Activated CD8-positive, alpha-beta T cell treated with anti-CD3 and anti-CD28 coated beads, Interleukin-2, amount 10 ng/mL, durations not matched to agents 7 days and 5 days (primary cell): ENCODE measurements around the gene ZNF711. TPM values are rescaled to one million over a fixed set of nuclear protein-coding genes. Genes with fewer than 3 reads are reported as not detected.
A peak's percentile ranks its signal among the peaks of the same experiment; 100 is the strongest.
"Not testable (repeated sequence)": the region's sequence is repeated elsewhere in the genome, so short reads cannot be mapped to it uniquely, and the experiment has no call there.

ENCODE experiments used
- ATAC-seq: fragments of 150-1000 bp; cut with Tn5 transposase; one replicate; pipeline ENCODE4 v1.10.0; 2021; ENCODE audit warnings: moderate library complexity
- CTCF ChIA-PET: fragments of 350-600 bp; sonication (Branson Sonifier 250); formaldehyde crosslinking; loops from one replicate; lab custom pipeline; 2021; ENCODE audit warnings: antibody characterized with exemption; lab: Charles Lee
- POLR2A ChIA-PET: fragments of 350-600 bp; sonication (Branson Sonifier 250); formaldehyde crosslinking; loops from one replicate; lab custom pipeline; 2021; ENCODE audit warnings: antibody characterized with exemption; lab: Charles Lee
- DNase-seq: peaks from one replicate; pipeline ENCODE4 v3.0.0-alpha.2; 2020
- H3K27ac Mint-ChIP-seq: one replicate; pipeline ENCODE4 v1.8.0; 2021; ENCODE audit warnings: mild to moderate bottlenecking, mixed read lengths
- H3K27me3 Mint-ChIP-seq: one replicate; pipeline ENCODE4 v1.8.0; 2021; ENCODE audit warnings: low read depth, mixed read lengths
- H3K36me3 Mint-ChIP-seq: one replicate; pipeline ENCODE4 v1.8.0; 2021; ENCODE audit warnings: low read depth, mixed read lengths
- H3K4me1 Mint-ChIP-seq: one replicate; pipeline ENCODE4 v1.8.0; 2021; ENCODE audit warnings: low read depth, mixed read lengths
- H3K4me3 Mint-ChIP-seq: one replicate; pipeline ENCODE4 v1.8.0; 2021; ENCODE audit warnings: mild to moderate bottlenecking, mixed read lengths
- H3K9me3 Mint-ChIP-seq: one replicate; pipeline ENCODE4 v1.8.0; 2022; ENCODE audit warnings: mixed read lengths; ENCODE audit not compliant: insufficient read depth
- total RNA-seq, 2 experiments: library from RNA; stranded (reverse); gene quantifications; one replicate each; pipeline ENCODE4 v1.2.3, GENCODE V29; 2021

Gene ZNF711
- under 1 TPM; 0.10 to 0.11 TPM for total RNA-seq

DNA sequence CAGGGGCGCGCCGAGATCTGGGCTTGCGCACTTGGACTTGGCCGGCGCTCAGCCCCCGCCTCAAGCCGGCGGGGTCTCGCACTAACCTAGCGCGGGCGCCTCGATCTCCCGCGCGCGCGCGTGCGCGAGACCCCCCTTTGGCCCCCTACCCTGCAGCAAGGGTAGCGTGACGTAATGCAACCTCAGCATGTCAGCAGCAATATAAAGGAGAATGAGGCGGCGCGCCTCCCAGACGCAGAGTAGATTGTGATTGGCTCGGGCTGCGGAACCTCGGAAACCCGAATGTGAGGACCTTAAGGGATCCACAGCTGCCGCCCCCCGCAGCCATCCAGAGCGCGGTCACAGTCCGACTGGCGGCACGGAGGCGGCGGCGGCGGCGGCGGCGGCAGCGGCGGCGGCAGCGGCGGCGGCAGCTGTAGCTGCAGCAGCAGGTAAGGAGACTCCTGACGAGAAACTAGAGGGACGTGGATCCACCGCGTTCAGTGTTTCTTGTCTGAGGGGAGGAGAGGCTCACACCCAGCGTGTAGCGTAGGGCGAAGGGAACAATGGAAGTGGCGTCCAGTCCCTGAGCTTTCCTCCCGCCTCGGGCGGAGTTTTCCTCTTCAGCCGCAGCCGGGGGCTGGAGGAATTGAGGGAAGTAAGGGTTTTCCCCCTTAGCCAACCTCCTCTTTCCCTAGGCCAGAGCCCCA lies at the start of gene ZNF711, which contains the start of gene SATL1:
TSS of gene ZNF711 (plus strand) at position 231 of the 689 bp plus-strand sequence. CDS start 3,582 bp downstream, outside the sequence.
TSS of gene SATL1 (minus strand) at position 19 of the 689 bp plus-strand sequence. CDS start 134,811 bp downstream, outside the sequence.
- POLR2A ChIA-PET, result no interaction called here
- Mint-ChIP-seq H3K36me3 (no peaks in the 10 kb centered on the region), H3K9me3 (no peaks in the 10 kb centered on the region), H3K27me3 (peaks cover 24% of the 10 kb centered on the region), H3K4me1 (peaks cover 10% of the 10 kb centered on the region), H3K4me3 (peak within 1 kb of the TSS; percentile 76), H3K27ac (peak within 1 kb of the TSS; percentile 19)
- CTCF ChIA-PET, result no interaction called here
- ATAC-seq (peak; percentile 57), DNase-seq (peak; percentile 21)

DNA sequence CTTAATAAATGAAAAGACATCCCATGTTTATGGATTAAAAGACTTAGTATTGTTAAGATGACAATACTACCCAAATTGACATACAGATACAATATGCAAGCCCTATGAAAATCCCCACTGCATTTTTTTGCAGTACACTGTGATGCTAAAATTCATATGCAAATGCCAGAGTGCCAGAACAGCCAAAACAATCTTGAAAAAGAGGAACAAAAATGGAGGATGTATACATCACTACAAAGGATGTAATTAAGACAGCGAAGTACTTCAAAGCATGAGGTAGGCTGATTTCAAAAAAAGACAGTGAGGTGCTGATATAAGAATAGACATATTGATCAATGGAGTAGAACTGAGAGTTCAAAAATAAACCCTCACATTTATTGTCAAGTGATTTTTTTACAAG lies 47.5 kb upstream of the ZNF711 start:
- no peaks in the 10 kb centered on the region for H3K4me1 Mint-ChIP-seq
- H3K27ac Mint-ChIP-seq, result no peak overlapping the region
- ChIA-PET CTCF (no interaction called here), POLR2A (no interaction called here)
- ATAC-seq (no peak), DNase-seq (no peak)
- no peaks in the 10 kb centered on the region for H3K36me3 Mint-ChIP-seq
- H3K9me3 Mint-ChIP-seq, result no peaks in the 10 kb centered on the region
- no peaks in the 10 kb centered on the region for H3K27me3 Mint-ChIP-seq
- no peak overlapping the region for H3K4me3 Mint-ChIP-seq

DNA sequence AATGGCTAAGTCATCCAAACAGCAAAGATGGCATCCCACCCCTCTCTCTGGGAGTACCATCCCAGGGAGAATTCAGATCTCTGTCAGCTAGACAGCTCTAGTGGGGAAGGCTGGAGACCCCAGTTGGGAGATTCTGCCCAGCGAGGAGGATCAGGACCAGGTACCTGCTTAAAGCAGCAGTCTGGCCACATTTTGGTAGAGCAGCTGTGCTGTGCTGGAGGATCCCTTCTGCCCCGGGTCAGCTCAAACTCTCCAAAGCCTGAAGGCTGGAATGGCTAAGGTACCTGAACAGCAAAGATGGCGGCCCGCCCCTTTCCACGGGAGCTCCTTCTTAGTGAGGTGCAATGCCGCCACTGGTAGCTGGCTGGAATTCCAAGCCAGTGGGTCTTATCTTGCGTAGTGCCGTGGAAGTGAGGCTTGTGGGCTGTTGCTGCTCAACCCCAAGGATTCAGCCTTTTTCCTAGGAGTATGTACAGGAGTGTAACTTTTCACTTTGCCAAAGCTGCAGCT lies 40.3 kb upstream of the ZNF711 start:
- Mint-ChIP-seq H3K9me3 (no peaks in the 10 kb centered on the region), H3K36me3 (no peaks in the 10 kb centered on the region), H3K4me1 (no peaks in the 10 kb centered on the region), H3K4me3 (no peak overlapping the region), H3K27ac (no peak overlapping the region), H3K27me3 (no peaks in the 10 kb centered on the region)
- ChIA-PET CTCF (no interaction called here), POLR2A (no interaction called here)
- no peak for DNase-seq
- ATAC-seq, result no peak

DNA sequence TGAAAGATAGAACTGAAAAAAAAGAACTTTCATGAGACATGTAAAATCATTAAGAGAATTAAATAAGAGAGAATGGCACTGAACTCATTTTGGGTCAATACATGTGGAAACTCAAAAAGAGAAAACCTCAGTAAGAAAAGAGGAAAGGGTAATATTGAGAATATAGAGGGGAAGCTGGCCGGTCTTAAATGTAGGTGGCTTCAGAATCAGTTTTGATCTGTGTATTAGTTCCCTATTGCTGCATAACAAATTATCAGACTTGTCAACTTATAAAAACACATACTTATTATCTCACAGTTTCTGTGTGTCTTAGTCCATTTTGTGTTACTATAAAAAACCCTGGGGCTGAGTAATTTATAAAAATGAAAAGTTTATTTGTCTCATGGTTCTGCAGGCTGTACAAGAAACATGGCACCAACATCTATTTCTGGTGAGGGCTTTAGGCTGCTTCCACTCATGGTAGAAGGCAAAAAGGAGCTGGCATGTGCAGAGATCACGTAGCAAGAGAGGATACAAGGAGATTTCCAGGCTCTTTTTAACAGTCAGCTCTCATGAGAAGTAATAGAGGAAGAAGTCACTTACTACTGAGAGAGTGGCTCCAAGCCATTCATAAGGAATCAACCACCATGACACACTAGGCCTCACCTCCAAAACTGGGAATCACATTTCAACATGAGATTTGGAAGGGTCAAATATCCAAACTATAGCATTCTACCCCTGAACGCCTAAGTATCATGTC lies 29.8 kb upstream of the ZNF711 start:
- H3K27ac Mint-ChIP-seq, result no peak overlapping the region
- no peak for DNase-seq
- H3K4me3 Mint-ChIP-seq, result no peak overlapping the region
- H3K9me3 Mint-ChIP-seq, result no peaks in the 10 kb centered on the region
- H3K4me1 Mint-ChIP-seq, result no peaks in the 10 kb centered on the region
- no peaks in the 10 kb centered on the region for H3K36me3 Mint-ChIP-seq
- no peaks in the 10 kb centered on the region for H3K27me3 Mint-ChIP-seq
- ChIA-PET POLR2A (no interaction called here), CTCF (no interaction called here)
- no peak for ATAC-seq

DNA sequence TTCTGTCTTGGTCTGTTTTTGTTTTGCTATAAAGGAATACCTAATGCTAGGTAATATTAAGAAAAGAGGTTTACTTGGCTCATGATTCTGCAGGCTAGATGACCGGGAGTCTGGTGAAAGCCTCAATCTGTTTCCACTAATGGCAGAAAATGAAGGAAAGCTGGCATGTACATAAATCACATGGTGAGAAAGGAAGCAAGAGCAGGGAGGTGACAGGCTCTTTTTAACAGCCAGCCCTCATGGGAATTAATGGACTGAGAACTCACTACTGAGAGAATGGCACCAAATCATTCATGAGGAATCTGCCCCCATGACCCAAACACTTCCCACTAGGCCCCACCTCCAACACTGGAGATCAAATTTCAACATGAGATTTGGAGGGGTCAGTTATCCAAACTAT lies 27.8 kb upstream of the ZNF711 start:
- POLR2A ChIA-PET, result no interaction called here
- H3K27me3 Mint-ChIP-seq, result no peaks in the 10 kb centered on the region
- no peaks in the 10 kb centered on the region for H3K4me1 Mint-ChIP-seq
- H3K36me3 Mint-ChIP-seq, result no peaks in the 10 kb centered on the region
- no peaks in the 10 kb centered on the region for H3K9me3 Mint-ChIP-seq
- DNase-seq, result no peak
- CTCF ChIA-PET, result no interaction called here
- no peak for ATAC-seq
- no peak overlapping the region for H3K27ac Mint-ChIP-seq
- H3K4me3 Mint-ChIP-seq, result no peak overlapping the region

DNA sequence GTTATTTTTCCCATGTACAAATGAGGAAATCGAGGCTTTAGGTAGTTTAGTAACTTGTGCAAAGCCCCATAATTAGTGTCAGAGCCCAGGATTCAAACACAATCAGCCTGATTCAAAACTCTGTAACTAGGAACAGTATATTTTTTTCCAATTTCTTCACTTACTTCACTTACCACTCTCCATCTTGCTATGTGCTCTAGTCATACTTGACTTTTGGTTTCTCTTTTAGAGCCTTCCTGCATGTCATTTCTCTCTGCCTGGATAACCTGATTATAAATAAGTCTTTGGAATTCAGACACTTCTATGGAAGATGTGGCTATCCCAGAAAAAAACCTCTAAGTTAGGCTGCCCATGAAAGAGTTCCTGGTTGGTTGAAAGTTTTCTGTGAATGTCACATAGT lies 22.4 kb upstream of the ZNF711 start:
- ChIA-PET CTCF (no interaction called here), POLR2A (no interaction called here)
- Mint-ChIP-seq H3K4me3 (no peak overlapping the region), H3K36me3 (no peaks in the 10 kb centered on the region), H3K27me3 (no peaks in the 10 kb centered on the region), H3K4me1 (no peaks in the 10 kb centered on the region), H3K9me3 (no peaks in the 10 kb centered on the region), H3K27ac (no peak overlapping the region)
- ATAC-seq, result no peak
- DNase-seq, result no peak

DNA sequence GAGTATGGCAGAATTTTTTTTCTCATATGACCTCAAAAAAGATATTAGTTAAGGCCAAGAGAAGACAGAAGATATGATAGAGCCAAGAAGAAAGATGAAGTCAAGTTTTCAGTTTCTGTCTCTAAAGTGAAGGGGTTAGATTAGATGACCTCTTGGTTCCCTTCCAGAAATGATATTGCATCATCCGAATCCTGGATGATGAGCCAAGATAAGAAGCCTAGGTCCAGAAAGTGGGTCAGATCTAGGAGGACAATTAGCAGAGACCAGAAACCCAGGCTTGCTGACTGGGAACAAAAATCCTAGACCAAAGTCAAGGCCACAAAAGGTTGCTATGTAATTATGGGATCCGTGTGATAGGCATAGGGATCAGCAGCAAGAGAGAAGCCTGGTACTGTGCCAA lies 20.4 kb upstream of the ZNF711 start:
- Mint-ChIP-seq H3K27me3 (no peaks in the 10 kb centered on the region), H3K9me3 (no peaks in the 10 kb centered on the region), H3K4me3 (no peak overlapping the region), H3K36me3 (no peaks in the 10 kb centered on the region), H3K4me1 (no peaks in the 10 kb centered on the region), H3K27ac (no peak overlapping the region)
- DNase-seq (no peak), ATAC-seq (no peak)
- POLR2A ChIA-PET, result no interaction called here
- CTCF ChIA-PET, result no interaction called here

DNA sequence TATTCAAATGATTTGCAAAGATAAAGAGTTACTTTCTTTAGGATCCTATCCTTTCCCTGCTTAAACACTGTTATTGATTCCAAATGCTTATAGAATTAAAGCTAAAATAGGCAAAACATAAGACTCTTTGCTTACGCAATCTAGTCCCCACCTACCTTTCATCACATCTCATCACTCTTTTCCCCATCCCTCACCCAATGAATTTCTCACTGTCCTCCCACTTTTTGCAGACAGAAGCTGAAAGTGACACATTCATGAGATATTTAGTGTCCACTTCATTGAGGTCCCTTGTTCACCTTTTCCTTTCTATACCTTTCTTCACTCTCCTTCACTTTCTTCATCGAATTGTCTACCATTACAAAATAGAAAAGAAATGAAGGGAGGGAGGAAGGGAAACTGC lies 636 bp upstream of the ZNF711 start:
- Mint-ChIP-seq H3K4me1 (peaks cover 10% of the 10 kb centered on the region), H3K36me3 (no peaks in the 10 kb centered on the region), H3K4me3 (peak overlapping the region; percentile 15), H3K9me3 (no peaks in the 10 kb centered on the region), H3K27ac (no peak overlapping the region), H3K27me3 (peaks cover 24% of the 10 kb centered on the region)
- POLR2A ChIA-PET, result no interaction called here
- CTCF ChIA-PET, result no interaction called here
- DNase-seq (no peak), ATAC-seq (no peak)

DNA sequence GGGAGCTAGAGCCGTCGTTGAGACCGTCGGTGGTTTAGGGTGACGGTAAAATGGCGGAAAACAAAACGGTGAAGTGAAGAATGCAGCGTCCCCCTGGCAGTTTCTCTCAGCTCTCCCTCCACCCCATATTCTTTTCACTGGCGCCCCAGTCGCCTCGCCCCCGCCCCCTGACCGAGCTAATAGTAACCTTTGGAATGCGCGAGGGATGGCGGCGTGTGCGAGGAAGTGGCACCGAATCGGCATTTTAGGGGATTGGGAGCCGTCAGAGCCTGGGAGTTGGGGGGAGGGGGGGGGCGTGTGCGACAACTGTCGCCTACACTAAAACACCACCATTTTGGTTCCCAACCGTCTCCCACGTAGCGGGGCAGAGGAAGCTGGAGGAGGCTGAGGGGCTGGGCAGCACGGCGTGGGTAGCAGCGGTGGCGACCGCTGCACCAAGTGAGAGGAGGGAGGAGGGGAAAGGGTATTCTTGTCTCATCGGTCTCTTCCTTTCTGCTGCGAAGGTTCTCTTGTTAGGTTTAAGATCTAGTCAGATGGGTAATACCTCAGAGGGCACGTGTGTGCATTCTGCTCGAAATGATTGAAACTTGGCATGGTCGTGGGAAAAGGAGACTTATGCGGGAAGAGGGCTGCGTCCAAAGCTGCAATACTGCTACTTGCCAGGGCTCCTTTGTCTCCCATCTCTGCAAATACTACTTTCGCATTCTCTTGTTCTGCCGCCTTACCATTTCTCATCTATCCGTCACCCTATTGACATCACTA lies 840 bp downstream of the ZNF711 start:
- peak; percentile 60 for ATAC-seq
- CTCF ChIA-PET, result no interaction called here
- Mint-ChIP-seq H3K27ac (peak overlapping the region; percentile 19), H3K27me3 (peaks cover 24% of the 10 kb centered on the region), H3K9me3 (no peaks in the 10 kb centered on the region), H3K4me1 (peaks cover 10% of the 10 kb centered on the region), H3K36me3 (no peaks in the 10 kb centered on the region), H3K4me3 (peak overlapping the region; percentile 76)
- POLR2A ChIA-PET, result no interaction called here
- DNase-seq, result peak; percentile 19

DNA sequence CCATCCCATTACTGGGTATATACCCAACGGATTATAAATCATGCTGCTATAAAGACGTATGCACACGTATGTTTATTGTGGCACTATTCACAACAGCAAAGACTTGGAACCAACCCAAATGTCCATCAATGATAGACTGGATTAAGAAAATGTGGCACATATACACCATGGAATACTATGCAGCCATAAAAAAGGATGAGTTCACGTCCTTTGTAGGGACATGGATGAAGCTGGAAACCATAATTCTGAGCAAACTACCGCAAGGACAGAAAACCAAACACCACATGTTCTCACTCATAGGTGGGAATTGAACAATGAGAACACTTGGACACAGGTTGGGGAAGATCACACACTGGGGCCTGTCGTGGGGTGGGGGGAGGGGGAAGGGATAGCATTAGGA lies 41.5 kb downstream of the ZNF711 start:
- CTCF ChIA-PET, H3K27me3 Mint-ChIP-seq, H3K4me3 Mint-ChIP-seq, ATAC-seq, DNase-seq, POLR2A ChIA-PET, H3K9me3 Mint-ChIP-seq, H3K27ac Mint-ChIP-seq, H3K4me1 Mint-ChIP-seq, H3K36me3 Mint-ChIP-seq: not testable (repeated sequence)

DNA sequence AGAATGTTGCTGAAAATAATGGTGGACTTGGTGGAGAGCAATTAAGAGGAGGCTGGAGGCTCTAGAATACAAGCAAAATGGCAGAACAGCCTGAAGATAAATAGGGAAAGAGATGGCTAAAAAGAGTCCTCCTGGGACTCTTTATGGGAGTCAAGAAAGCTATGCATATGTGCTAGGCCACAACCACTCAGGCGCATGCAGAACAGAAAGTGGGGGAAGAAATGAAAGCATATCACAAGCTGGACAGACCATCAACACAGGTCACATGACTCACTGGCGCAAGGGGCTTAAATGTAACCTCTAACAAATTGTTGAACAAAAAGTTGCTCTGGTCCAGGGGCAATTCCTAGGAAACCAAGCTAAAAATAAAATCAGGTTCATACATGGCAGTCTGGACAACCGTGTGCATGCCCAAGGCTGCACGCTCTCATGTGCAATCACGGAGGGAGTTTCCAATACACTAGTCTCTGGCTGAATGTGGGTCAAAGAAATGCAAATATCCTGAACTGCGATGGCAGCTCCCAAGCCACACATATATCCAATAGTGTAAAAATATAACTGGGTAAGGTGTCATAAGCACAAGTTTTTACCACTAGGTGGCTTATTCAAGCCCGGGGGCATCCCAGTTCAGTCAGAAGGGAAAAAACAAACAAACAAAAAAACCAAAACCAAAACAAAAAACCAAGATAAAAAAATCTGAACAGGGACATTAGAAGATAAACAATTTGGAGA lies 45.4 kb downstream of the ZNF711 start:
- H3K4me3 Mint-ChIP-seq, result no peak overlapping the region
- CTCF ChIA-PET, result no interaction called here

More for the DNA sequence above, 45.4 kb downstream of the ZNF711 start:
- ATAC-seq, result no peak
- DNase-seq, result no peak
- Mint-ChIP-seq H3K4me1 (no peaks in the 10 kb centered on the region), H3K36me3 (no peaks in the 10 kb centered on the region), H3K27me3 (no peaks in the 10 kb centered on the region), H3K27ac (no peak overlapping the region), H3K9me3 (peaks cover 6% of the 10 kb centered on the region)
- POLR2A ChIA-PET, result no interaction called here
